ENCODE results near the gene FBLN2.

FBLN2 gene

GRCh38 chr3:13605555-13605954, 56.6 kb downstream of the FBLN2 start:
- DNase-seq (ENCODE audit: low spot score), result no peak

- DNase-seq (ENCODE audit: low spot score), result no peak
These were observed 59.1 kb downstream of the FBLN2 start for GRCh38 chr3:13607821-13608597.

- DNase-seq (ENCODE audit: low spot score), result no peak
These were observed 60.2 kb downstream of the FBLN2 start for GRCh38 chr3:13608969-13609725.

GRCh38 chr3:13610006-13610570, 61.2 kb downstream of the FBLN2 start:
- DNase-seq (ENCODE audit: low spot score), result no peak

- no peak for DNase-seq (ENCODE audit: low spot score)
These were observed 62.3 kb downstream of the FBLN2 start for GRCh38 chr3:13611221-13611620.

- no peak for DNase-seq (ENCODE audit: low spot score)
These were observed 63.9 kb downstream of the FBLN2 start for GRCh38 chr3:13612829-13613228.

DNA sequence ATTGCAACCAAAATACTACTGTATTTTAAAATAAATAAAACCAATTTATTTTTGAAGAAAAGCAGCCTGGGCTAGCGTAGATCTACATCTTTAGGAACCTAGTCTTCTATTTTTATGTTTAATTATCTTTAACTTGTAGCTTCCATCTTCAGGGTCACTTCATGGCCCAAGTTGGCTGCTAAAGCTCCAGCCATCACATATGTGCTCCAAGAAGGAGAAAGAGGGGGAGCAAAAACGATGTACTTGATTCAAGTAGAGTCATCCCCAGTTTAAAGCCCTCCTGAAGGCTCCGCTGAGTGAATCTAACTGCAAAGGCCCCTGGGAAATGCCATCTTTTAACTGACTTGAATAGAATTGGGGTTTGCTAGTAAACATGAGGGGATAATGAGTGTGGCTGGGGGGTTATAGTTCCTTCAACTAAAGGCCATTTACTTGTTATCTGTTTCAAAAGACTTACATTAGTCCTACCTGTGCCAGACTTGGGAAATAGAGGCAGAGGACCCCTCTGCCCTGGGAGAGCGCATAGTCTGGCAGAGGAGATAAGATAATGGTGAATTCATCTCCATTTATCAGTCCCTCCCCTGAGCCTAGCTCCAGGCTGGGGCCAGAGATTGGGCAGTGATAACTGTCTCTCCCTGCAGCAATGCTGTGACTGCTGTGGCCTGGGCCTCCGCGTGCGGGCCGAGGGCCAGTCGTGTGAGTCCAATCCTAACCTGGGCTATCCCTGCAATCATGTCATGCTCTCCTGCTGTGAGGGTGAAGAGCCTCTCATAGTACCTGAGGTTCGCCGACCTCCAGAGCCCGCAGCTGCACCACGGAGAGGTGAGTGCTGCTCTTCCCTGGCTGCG, 64.6 kb downstream of the FBLN2 start:
- no peak for DNase-seq (ENCODE audit: low spot score)

- no peak for DNase-seq (ENCODE audit: low spot score)
These were observed 65.7 kb downstream of the FBLN2 start for GRCh38 chr3:13614607-13615006.

- DNase-seq (ENCODE audit: low spot score), result no peak
These were observed 66.1 kb downstream of the FBLN2 start for GRCh38 chr3:13615019-13615528.

- DNase-seq (ENCODE audit: low spot score), result no peak
These were observed 67.4 kb downstream of the FBLN2 start for GRCh38 chr3:13616359-13616758.

DNA sequence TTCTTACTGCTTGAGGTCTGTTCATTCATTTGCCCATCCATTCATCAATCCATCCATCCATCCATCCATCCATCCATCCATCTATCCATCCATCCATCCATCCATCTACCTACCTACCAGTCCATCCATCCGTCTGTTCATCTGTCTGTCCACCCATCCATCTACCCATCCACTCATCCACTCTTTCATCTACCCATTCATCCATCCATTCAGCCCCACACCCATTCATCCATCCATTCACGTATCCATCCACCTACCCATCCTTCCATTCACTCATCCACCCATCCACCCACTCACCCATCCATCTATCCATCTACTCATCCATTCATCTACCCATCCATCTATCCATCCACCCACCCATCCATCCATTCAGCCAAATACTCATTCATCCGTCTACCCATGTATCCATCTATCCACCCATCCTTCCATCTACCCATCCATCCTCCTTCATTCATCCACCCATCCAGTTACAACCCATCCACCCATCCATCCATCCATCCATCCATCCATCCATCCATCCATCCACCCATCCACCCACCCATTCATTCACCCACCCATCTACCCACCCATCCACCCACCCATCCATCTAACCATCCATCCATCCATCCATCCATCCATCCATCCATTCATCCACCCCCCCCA, 68.3 kb downstream of the FBLN2 start:
- DNase-seq (ENCODE audit: low spot score), result no peak

DNA sequence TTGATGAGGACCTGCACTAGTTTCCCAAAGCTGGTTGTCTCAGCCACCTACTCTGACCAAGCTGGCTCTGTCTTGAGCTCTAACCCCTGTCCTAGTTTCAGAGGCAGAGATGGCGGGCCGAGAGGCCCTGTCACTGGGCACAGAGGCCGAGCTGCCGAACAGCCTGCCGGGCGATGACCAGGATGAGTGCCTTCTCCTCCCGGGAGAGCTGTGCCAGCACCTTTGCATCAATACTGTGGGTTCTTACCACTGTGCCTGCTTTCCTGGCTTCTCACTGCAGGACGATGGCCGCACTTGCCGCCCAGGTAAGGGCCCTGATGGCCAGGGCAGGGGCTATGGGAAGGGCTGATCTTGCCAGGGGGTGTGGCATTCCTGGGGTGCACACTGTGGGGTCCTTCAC, 69.1 kb downstream of the FBLN2 start:
- no peak for DNase-seq (ENCODE audit: low spot score)

DNA sequence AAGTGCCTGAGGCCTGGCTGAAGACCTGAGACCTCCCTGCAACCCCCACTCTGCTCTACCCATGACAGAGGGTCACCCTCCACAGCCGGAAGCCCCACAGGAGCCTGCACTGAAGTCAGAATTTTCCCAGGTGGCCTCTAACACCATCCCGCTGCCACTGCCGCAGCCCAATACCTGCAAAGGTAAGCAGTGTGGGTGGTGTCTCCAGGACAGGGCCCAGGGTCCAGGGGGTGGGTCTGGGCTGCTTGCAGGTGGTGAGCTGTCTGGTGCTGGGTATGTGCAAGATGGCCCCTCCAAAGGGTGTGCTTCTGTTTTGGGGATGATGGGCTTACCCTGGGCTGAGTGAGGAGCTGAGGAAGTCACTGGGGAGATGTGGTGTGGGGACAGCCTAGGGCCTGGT, 69.9 kb downstream of the FBLN2 start:
- DNase-seq (ENCODE audit: low spot score), result no peak

DNA sequence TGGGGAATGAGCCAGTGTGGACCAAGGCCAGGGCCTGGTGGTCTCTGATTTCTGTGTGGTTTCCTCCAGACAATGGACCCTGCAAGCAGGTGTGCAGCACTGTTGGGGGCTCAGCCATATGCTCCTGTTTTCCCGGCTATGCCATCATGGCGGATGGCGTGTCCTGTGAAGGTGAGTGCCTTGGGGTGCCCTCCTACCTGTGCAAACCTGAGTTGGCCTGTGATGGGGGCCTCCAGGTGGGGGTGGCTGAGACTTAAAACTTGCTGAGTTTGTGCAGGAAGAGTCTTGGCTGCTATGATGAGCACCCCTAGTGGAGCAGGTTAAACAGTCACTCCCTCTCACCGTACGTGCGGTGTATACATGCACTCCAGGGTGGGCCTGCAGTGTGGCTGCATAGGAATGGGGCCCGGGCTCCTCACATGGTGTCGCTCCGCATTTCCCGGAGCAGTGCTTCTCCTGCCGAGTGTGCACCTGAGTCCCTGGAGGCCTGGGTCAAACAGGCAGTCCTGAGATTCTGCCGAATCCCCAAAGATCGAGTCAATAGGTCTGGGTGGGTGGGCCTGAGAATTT, 70.8 kb downstream of the FBLN2 start:
- DNase-seq (ENCODE audit: low spot score), result no peak

- no peak for DNase-seq (ENCODE audit: low spot score)
These were observed 71.4 kb downstream of the FBLN2 start for GRCh38 chr3:13620281-13620680.

DNA sequence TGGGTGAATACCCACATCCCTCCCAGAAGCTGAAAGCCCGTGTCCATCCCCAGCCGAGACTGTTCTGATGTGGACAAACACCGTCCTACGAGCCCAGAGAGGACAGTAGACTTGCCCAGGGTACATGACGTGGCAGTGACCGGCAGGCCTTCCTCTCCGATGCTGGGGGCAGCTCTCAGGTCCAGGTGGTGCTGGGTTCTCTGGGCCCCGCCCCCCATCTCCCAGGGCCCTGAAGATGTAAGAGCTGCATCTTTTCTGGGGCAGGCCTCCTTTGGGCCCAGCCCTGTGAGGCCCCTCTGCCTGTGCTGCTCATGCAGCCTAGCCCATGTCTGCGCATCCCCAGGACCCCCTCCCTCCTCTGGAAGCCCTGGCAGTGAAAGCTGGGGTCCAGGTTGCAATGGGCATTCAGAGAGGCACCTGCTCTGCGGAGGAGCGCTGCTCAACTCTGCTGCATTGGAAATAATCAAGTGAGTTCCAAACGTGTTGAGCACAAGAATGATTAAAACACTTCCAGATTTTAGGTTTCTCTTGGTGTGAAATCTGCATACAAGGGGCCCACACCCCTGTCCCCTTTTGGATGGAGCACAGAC, 71.9 kb downstream of the FBLN2 start:
- no peak for DNase-seq (ENCODE audit: low spot score)

DNA sequence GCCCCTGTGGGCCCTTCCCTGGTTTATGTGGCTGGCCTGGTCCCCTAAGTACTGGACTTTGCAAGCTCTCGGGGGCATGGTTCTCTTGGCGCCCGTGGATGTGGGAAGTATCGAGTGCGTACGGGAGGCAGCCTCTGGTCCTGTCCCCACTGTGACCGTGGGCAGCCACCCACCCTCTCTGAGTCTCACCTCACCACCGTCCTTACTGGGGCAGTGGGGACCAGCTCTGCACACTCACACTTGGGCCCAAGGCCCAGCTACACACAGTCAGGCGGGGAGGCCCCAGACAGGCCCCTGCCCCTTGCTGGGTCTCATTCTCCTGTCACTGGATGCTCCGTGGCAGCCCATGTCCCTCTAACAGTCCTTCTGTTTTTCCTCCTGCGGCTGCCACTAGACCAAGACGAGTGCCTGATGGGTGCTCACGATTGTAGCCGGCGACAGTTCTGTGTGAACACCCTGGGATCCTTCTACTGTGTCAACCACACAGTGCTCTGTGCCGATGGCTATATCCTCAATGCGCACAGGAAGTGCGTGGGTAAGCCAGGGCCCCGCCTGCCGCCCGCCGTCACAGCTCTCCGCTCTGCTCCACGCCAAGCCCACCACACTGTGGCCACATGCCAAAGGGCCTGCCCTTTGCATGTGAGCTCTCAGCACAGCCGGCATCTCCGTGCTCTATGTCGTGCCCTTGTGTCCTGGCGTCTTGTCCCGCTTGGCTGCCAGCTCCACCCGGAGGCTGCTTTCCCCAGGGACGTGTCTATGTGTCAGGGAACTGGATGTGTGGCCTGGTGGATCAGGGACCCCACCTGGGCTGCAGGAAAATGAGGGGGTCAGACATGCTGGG, 72.7 kb downstream of the FBLN2 start:
- DNase-seq (ENCODE audit: low spot score), result no peak

GRCh38 chr3:13622356-13622755, 73.4 kb downstream of the FBLN2 start:
- DNase-seq (ENCODE audit: low spot score), result no peak

GRCh38 chr3:13623101-13623654, 74.3 kb downstream of the FBLN2 start:
- no peak for DNase-seq (ENCODE audit: low spot score)

DNA sequence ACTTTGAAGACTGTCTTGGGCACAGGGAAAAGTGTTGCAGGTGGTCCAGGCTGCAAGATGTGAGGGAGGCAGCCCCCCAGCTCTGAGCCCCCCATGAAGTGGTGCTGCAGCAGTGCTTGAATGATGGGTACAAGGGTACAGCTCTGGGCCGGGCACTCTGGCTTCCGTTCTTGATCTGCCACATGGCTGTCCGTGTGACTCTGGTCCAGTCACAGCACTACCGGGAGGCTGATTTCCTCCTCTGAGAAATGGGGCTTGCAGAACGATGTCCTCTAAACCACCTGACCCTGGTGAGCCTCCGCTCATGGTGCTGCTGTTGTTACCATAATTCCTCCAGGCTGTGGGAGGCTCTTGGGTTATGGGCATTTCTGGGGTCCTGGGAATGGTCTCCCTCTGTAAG, 75.1 kb downstream of the FBLN2 start:
- no peak for DNase-seq (ENCODE audit: low spot score)

Measured in D341Med (cell line).